Measurements from ENCODE around the gene TRDN.

- TF ChIP-seq EZH2 (IDR thresholded peaks at IDR 0.05; ENCODE audit: borderline replicate concordance) (no peak), CTCF (IDR thresholded peaks at IDR 0.05; ENCODE audit: poor library complexity) (no peak)
These were observed 11.3 kb upstream of the TRDN start for GRCh38 chr6:123648020-123648580.
